ENCODE measurements around the gene ERBB4.

GRCh38 chr2:212505586-212505985 is 33.0 kb downstream of the ERBB4 start:
- TF ChIP-seq, protein P1, sequence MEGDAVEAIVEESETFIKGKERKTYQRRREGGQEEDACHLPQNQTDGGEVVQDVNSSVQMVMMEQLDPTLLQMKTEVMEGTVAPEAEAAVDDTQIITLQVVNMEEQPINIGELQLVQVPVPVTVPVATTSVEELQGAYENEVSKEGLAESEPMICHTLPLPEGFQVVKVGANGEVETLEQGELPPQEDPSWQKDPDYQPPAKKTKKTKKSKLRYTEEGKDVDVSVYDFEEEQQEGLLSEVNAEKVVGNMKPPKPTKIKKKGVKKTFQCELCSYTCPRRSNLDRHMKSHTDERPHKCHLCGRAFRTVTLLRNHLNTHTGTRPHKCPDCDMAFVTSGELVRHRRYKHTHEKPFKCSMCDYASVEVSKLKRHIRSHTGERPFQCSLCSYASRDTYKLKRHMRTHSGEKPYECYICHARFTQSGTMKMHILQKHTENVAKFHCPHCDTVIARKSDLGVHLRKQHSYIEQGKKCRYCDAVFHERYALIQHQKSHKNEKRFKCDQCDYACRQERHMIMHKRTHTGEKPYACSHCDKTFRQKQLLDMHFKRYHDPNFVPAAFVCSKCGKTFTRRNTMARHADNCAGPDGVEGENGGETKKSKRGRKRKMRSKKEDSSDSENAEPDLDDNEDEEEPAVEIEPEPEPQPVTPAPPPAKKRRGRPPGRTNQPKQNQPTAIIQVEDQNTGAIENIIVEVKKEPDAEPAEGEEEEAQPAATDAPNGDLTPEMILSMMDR (IDR thresholded peaks at IDR 0.05): no peak
- no peak for TF ChIP-seq POLR2AphosphoS5 (IDR thresholded peaks at IDR 0.05)
- TF ChIP-seq POLR2A (IDR thresholded peaks at IDR 0.05): no peak
- TF ChIP-seq EP300 (IDR thresholded peaks at IDR 0.05): no peak
